Measurements from ENCODE around the gene FGA. TPM values are rescaled to one million over a fixed set of nuclear protein-coding genes. Genes with fewer than 3 reads are reported as not detected.

The FGA gene
- total and polyA plus RNA-seq, 2 experiments from 2014 or later: 579 to 1,189 TPM

DNA sequence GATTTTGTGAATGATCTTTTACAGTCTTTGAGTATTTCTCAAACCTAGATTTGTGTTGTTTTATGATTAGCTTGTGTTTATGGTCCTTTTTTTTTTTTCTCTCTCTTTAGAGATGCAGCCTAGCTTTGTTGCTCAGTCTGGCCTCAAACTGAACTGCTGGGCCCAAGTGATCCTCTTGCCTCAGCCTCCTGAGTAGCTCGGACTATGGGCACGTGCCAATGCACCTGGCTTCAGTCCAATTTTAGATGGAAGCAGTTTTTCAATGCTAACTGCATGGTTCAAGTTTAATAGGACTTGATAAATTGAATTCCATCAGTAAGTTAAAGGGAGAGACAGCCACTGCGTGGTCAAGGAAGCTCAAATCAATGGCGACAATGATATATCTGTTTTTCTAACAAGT is 25.7 kb upstream of the FGA start:
- WGBS (ENCODE audit: low lambda C conversion rate, missing lambda C conversion rate): 85% methylated on average over 4 of the region's 4 CpGs
- Histone ChIP-seq H3K4me2 (peak overlapping the region; percentile 55), H2AFZ (no peak overlapping the region)

DNA sequence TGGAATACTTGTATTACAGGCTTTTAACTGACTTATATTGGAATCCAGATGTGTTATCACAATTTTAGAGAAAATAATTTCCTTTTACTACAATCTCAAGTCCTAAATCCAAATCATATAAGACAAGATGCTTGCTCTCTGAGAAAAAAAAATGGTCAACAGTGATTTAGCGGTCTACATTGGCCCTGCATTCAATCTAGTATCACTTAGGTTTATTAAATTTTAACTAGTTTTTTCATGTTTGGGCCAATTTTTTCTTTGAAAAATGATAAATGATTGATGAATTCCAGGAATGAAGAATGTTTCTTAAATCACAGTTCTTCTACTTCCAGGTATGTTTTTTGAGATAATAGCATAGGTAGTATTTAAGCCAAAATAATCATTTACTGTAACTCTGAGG is 24.7 kb upstream of the FGA start:
- WGBS (ENCODE audit: low lambda C conversion rate, missing lambda C conversion rate): 57% methylated on average over 1 of the region's 1 CpG
- peaks cover 12% of the 10 kb centered on the region for H3K4me1 ChIP-seq (ENCODE audit: insufficient read depth)
- no peak overlapping the region for H3K4me2 ChIP-seq

More for the DNA sequence above, 25.7 kb upstream of the FGA start:
- no peak for DNase-seq (ENCODE audit: low spot score)
- Histone ChIP-seq H4K20me1 (ENCODE audit: insufficient read depth, poor library complexity, severe bottlenecking) (no peaks in the 10 kb centered on the region), H3K4me1 (ENCODE audit: insufficient read depth) (peaks cover 12% of the 10 kb centered on the region), H3K4me3 (no peak overlapping the region), H3K27me3 (no peaks in the 10 kb centered on the region), H3K79me2 (peaks cover 6% of the 10 kb centered on the region), H3K27ac (peak overlapping the region; percentile 10), H3K9me2 (replicated peaks; ENCODE audit: insufficient read depth) (no peaks in the 10 kb centered on the region), H3K36me3 (replicated peaks; ENCODE audit: insufficient read depth, low read depth) (no peaks in the 10 kb centered on the region), H3K9me3 (ENCODE audit: low read depth) (no peaks in the 10 kb centered on the region)
- TF ChIP-seq EZH2 (IDR thresholded peaks at IDR 0.05; ENCODE audit: borderline replicate concordance) (no peak), EZH2phosphoT487 (IDR thresholded peaks at IDR 0.05; ENCODE audit: low read depth, severe bottlenecking, unreplicated experiment) (no peak), CTCF (IDR thresholded peaks at IDR 0.05; ENCODE audit: poor library complexity) (no peak)

GRCh38 chr4:154614306-154614705 is 23.8 kb upstream of the FGA start:
- Histone ChIP-seq H3K9me3 (ENCODE audit: low read depth) (no peaks in the 10 kb centered on the region), H2AFZ (no peak overlapping the region)
- TF ChIP-seq EZH2 (IDR thresholded peaks at IDR 0.05; ENCODE audit: borderline replicate concordance) (no peak), EZH2phosphoT487 (IDR thresholded peaks at IDR 0.05; ENCODE audit: low read depth, severe bottlenecking, unreplicated experiment) (no peak), CTCF (IDR thresholded peaks at IDR 0.05; ENCODE audit: poor library complexity) (no peak)

More for the DNA sequence above, 24.7 kb upstream of the FGA start:
- no peaks in the 10 kb centered on the region for H3K9me3 ChIP-seq (ENCODE audit: low read depth)
- TF ChIP-seq EZH2phosphoT487 (IDR thresholded peaks at IDR 0.05; ENCODE audit: low read depth, severe bottlenecking, unreplicated experiment): no peak
- TF ChIP-seq EZH2 (IDR thresholded peaks at IDR 0.05; ENCODE audit: borderline replicate concordance): no peak
- no peak for TF ChIP-seq CTCF (IDR thresholded peaks at IDR 0.05; ENCODE audit: poor library complexity)
- no peaks in the 10 kb centered on the region for H3K36me3 ChIP-seq (replicated peaks; ENCODE audit: insufficient read depth, low read depth)
- H3K27ac ChIP-seq: no peak overlapping the region
- no peaks in the 10 kb centered on the region for H3K9me2 ChIP-seq (replicated peaks; ENCODE audit: insufficient read depth)
- H3K27me3 ChIP-seq: no peaks in the 10 kb centered on the region
- no peak overlapping the region for H3K4me3 ChIP-seq
- no peak for DNase-seq (ENCODE audit: low spot score)
- no peaks in the 10 kb centered on the region for H4K20me1 ChIP-seq (ENCODE audit: insufficient read depth, poor library complexity, severe bottlenecking)
- no peak overlapping the region for H2AFZ ChIP-seq
- H3K79me2 ChIP-seq: peaks cover 17% of the 10 kb centered on the region

More at GRCh38 chr4:154614306-154614705, 23.8 kb upstream of the FGA start:
- peaks cover 21% of the 10 kb centered on the region for H3K79me2 ChIP-seq
- no peaks in the 10 kb centered on the region for H3K9me2 ChIP-seq (replicated peaks; ENCODE audit: insufficient read depth)
- H3K4me1 ChIP-seq (ENCODE audit: insufficient read depth): peaks cover 12% of the 10 kb centered on the region
- H3K4me2 ChIP-seq: no peak overlapping the region
- DNase-seq (ENCODE audit: low spot score): no peak
- no peak overlapping the region for H3K4me3 ChIP-seq
- H3K27ac ChIP-seq: no peak overlapping the region
- H4K20me1 ChIP-seq (ENCODE audit: insufficient read depth, poor library complexity, severe bottlenecking): no peaks in the 10 kb centered on the region
- H3K27me3 ChIP-seq: no peaks in the 10 kb centered on the region
- H3K36me3 ChIP-seq (replicated peaks; ENCODE audit: insufficient read depth, low read depth): no peaks in the 10 kb centered on the region

Measured in hepatocyte (in vitro differentiated cells).